Measurements from ENCODE around the gene DUS2. TPM values are rescaled to one million over a fixed set of nuclear protein-coding genes. Genes with fewer than 3 reads are reported as not detected.

Gene DUS2
- total RNA-seq, 1 donor from 2014 or later: 24.1 TPM

DNA sequence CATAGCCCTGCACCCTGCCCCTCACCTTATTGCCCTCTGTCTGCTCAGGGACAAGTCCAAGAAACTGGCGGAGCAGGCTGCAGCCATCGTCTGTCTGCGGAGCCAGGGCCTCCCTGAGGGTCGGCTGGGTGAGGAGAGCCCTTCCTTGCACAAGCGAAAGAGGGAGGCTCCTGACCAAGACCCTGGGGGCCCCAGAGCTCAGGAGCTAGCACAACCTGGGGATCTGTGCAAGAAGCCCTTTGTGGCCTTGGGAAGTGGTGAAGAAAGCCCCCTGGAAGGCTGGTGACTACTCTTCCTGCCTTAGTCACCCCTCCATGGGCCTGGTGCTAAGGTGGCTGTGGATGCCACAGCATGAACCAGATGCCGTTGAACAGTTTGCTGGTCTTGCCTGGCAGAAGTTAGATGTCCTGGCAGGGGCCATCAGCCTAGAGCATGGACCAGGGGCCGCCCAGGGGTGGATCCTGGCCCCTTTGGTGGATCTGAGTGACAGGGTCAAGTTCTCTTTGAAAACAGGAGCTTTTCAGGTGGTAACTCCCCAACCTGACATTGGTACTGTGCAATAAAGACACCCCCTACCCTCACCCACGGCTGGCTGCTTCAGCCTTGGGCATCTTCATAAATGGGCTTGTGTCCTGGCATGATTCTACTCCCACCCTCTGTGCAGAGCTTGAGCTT, 55.8 kb downstream of the DUS2 start:
- DNase-seq (ENCODE audit: extremely low spot score, unreplicated experiment): no peak
- H3K4me3 Mint-ChIP-seq: no peak overlapping the region
- no peaks in the 10 kb centered on the region for H3K9me3 Mint-ChIP-seq
- peaks cover 12% of the 10 kb centered on the region for H3K36me3 Mint-ChIP-seq
- H3K4me1 Mint-ChIP-seq (ENCODE audit: unreplicated experiment): peaks cover 6% of the 10 kb centered on the region
- TF ChIP-seq, protein P1, sequence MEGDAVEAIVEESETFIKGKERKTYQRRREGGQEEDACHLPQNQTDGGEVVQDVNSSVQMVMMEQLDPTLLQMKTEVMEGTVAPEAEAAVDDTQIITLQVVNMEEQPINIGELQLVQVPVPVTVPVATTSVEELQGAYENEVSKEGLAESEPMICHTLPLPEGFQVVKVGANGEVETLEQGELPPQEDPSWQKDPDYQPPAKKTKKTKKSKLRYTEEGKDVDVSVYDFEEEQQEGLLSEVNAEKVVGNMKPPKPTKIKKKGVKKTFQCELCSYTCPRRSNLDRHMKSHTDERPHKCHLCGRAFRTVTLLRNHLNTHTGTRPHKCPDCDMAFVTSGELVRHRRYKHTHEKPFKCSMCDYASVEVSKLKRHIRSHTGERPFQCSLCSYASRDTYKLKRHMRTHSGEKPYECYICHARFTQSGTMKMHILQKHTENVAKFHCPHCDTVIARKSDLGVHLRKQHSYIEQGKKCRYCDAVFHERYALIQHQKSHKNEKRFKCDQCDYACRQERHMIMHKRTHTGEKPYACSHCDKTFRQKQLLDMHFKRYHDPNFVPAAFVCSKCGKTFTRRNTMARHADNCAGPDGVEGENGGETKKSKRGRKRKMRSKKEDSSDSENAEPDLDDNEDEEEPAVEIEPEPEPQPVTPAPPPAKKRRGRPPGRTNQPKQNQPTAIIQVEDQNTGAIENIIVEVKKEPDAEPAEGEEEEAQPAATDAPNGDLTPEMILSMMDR (conservative IDR thresholded peaks at IDR 0.05): no peak
- no peaks in the 10 kb centered on the region for H3K27me3 Mint-ChIP-seq
- no peak overlapping the region for H3K27ac Mint-ChIP-seq

DNA sequence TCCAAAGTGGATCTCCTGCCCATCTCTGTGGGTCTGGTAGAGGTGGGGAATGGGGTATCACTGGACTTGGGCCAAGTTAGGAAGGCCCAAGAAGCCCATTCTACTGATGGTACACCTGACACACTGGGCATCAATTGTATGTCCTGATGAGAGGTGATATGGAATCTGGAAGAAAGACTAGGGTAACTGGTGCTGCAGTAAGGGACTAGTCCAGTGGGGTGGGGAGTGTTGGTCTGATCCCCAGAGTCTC, 56.2 kb downstream of the DUS2 start:
- Mint-ChIP-seq H3K27ac (no peak overlapping the region), H3K36me3 (peaks cover 8% of the 10 kb centered on the region), H3K4me1 (ENCODE audit: unreplicated experiment) (peaks cover 10% of the 10 kb centered on the region), H3K4me3 (no peak overlapping the region), H3K9me3 (no peaks in the 10 kb centered on the region), H3K27me3 (no peaks in the 10 kb centered on the region)
- no peak for DNase-seq (ENCODE audit: extremely low spot score, unreplicated experiment)
- TF ChIP-seq, protein P1 (conservative IDR thresholded peaks at IDR 0.05): no peak

DNA sequence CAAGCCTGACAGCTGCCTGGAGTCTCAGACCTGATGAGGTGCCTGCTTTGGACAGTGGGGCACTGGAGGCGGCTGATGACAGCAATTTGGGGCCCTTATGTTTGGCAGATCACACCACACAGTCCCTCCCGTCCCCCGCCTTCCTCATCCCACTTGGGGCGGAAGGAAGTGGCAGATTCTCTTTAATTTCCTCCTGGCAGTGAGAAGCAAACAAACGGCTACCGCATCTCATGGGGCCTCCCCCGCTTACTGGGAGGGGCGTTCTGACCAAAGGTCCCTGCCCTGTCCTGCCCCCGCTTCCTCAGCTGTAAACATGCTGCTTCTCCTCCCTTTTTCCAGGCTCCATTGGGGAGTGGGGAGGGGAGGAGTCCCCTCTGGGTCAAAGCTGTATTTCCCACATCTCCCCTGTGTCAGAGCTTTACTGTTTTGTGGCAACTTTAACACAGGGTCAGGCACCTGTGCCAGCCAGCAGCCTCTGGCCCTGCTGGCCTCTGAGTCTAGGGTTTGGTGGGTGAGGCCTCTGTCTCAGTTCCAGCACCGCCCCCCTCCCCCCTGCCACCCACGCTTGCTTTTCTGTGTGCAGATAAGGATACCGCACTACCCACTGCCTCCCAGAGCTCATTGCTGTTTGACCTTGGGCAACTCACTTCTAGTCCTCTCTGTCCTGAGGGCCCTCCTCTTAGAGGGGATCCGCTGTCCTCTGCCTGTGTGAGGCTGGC, 56.7 kb downstream of the DUS2 start:
- H3K27ac Mint-ChIP-seq: no peak overlapping the region
- H3K36me3 Mint-ChIP-seq: peaks cover 8% of the 10 kb centered on the region
- no peak overlapping the region for H3K4me3 Mint-ChIP-seq
- no peaks in the 10 kb centered on the region for H3K9me3 Mint-ChIP-seq
- TF ChIP-seq, protein P1 (conservative IDR thresholded peaks at IDR 0.05): no peak
- H3K27me3 Mint-ChIP-seq: no peaks in the 10 kb centered on the region
- no peak for DNase-seq (ENCODE audit: extremely low spot score, unreplicated experiment)
- peaks cover 11% of the 10 kb centered on the region for H3K4me1 Mint-ChIP-seq (ENCODE audit: unreplicated experiment)

DNA sequence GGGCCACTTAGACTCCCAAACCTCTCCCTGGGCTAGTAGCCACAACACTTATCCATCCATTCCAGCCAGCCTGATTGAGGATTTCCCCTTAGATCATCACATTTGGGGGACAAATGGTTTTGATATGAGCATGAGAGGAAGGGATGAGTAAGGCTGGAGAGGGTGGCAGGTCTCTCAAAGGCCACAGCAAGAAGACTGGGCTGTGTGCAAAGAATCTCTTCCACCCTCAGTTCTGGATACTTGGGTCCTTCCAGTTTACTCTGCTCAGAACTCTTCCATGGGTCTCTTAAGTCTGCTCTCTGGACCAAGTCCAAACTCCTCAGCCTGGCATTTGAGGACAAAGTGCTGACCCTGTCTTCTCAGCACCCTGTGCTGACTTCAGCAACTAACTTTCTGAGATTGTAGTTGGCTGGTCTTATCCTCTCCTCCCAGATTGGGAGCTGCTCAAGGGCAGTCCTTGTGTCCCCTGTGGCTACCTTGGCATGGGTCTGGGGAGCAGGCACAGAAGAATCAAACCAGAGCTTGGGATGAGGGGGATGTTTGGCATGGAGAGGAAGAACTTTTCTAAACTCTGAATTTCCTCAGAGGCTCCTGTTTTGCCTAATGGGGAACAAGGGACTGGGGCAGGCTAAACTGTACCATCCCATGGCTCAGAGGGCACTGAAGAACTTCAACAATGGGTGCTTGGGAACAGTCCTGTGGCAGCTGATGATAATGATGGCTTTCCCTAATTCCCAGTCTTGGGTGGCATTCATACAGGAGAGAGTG, 59.0 kb downstream of the DUS2 start:
- Mint-ChIP-seq H3K27ac (no peak overlapping the region), H3K9me3 (no peaks in the 10 kb centered on the region), H3K27me3 (no peaks in the 10 kb centered on the region), H3K4me1 (ENCODE audit: unreplicated experiment) (peaks cover 16% of the 10 kb centered on the region), H3K36me3 (peaks cover 4% of the 10 kb centered on the region), H3K4me3 (no peak overlapping the region)
- TF ChIP-seq, protein P1 (conservative IDR thresholded peaks at IDR 0.05): no peak
- DNase-seq (ENCODE audit: extremely low spot score, unreplicated experiment): no peak

DNA sequence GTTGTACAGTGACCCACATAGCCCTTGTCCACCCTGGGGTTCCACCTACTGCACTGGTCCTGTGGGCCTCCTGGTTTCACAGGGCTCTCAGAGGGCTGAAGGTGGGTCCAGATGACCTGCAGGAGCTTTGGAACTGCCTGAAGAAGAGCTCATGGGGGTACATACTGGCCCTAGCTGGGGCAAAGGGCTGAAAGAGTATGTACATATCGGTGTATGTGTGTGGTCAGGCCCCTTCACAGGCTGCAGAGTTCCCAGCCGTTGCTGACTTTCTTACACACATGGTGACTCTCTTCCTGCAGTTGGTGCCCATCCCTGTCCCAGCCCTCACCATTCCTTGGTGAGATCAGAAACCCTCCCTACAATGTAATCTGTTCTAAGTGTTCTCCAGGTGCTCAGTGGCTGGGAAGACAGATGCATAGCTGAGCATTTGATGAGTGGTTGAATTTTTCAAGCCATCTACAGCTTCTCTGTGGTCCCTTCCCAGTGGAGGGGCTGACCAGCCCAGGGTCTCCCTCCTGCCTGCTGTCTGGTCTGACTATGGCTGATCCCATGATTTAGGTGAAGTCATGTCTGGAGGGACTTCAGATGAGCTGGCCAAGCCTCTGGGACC, 59.6 kb downstream of the DUS2 start:
- Mint-ChIP-seq H3K4me1 (ENCODE audit: unreplicated experiment) (peaks cover 18% of the 10 kb centered on the region), H3K9me3 (no peaks in the 10 kb centered on the region), H3K27ac (no peak overlapping the region), H3K4me3 (peak overlapping the region; percentile 88), H3K27me3 (no peaks in the 10 kb centered on the region), H3K36me3 (peaks cover 4% of the 10 kb centered on the region)
- DNase-seq (ENCODE audit: extremely low spot score, unreplicated experiment): no peak
- TF ChIP-seq, protein P1 (conservative IDR thresholded peaks at IDR 0.05): no peak
